Heart right ventricle (tissue), 16 donors: ENCODE results near the gene GGA2. TPM values are rescaled to one million over a fixed set of nuclear protein-coding genes. Genes with fewer than 3 reads are reported as not detected.
A peak's percentile ranks its signal among the peaks of the same experiment; 100 is the strongest.

Source experiments
- ATAC-seq, 8 donors: fragments of 200-7000 bp; cut with Tn5 transposase; one replicate each; pipeline ENCODE4 v1.9.1; 2020; ENCODE audit warnings: mild to moderate bottlenecking in 8 of 8, moderate library complexity in 8 of 8, moderate number of reproducible peaks in 1 of 8
- DNase-seq, 2 donors: peaks; one replicate each; pipeline ENCODE4 v3.0.0-alpha.2; 2020
- H3K27ac ChIP-seq, 10 donors: fragments of 200-600 bp; sonication (generic) in 2 of 10; one replicate each; pipeline versions ENCODE4 v1.5.0 to v1.8.0; 2020 to 2022; ENCODE audit warnings: mild to moderate bottlenecking in 3 of 10
- H3K27me3 ChIP-seq, 7 donors: fragments of 200-600 bp; one replicate each; pipeline ENCODE4 v1.8.0; 2021 to 2022; ENCODE audit warnings: mild to moderate bottlenecking in 2 of 7
- H3K36me3 ChIP-seq, 9 donors: fragments of 200-600 bp; sonication (generic) in 1 of 9; one replicate each; pipeline versions ENCODE4 v1.5.0 to v1.8.0; 2020 to 2022; ENCODE audit warnings: mild to moderate bottlenecking in 2 of 9
- H3K4me1 ChIP-seq, 9 donors: fragments of 200-600 bp; sonication (generic) in 1 of 9; one replicate each; pipeline versions ENCODE4 v1.5.0 to v1.8.0; 2020 to 2022; ENCODE audit warnings: mild to moderate bottlenecking in 4 of 9
- H3K4me3 ChIP-seq, 10 donors: fragments of 200-600 bp; sonication (generic) in 2 of 10; one replicate each; pipeline versions ENCODE4 v1.5.0 to v1.8.0; 2020 to 2022; ENCODE audit warnings: mild to moderate bottlenecking in 7 of 10, moderate library complexity in 2 of 10
- H3K9me3 ChIP-seq, 11 donors: fragments of 200-600 bp in 10 of 11; sonication (generic) in 2 of 11; one replicate each; pipeline versions ENCODE4 v1.5.0 to v1.8.0; 2013 to 2022; ENCODE audit warnings: mild to moderate bottlenecking in 2 of 11, control low read depth in 1 of 11, moderate library complexity in 1 of 11
- CTCF ChIP-seq, 9 donors: fragments of 200-600 bp; sonication (generic) in 2 of 9; IDR thresholded peaks; one replicate each; pipeline versions ENCODE4 v1.5.0 to v1.8.0; 2021 to 2022; ENCODE audit warnings: antibody characterized with exemption in 9 of 9, mild to moderate bottlenecking in 5 of 9, moderate library complexity in 1 of 9
- WGBS, 2 donors: extraction: QIAGEN DNeasy Blood & Tissue Kit; methylation state at CpG; one replicate each; pipeline ENCODE4 v1.1.7; 2013; ENCODE audit warnings: inconsistent platforms in 1 of 2; 5-methylcytosine and 5-hydroxymethylcytosine counted together
- intact Hi-C, 10 donors: fragments of 100-400 bp; cut with DNase I; formaldehyde crosslinking; loops; one replicate each; pipeline versions ENCODE4 v1.11.1 to v1.14.2; 2022
- polyA plus RNA-seq, 2 donors: library from polyadenylated mRNA; stranded (reverse); fragments of 200-250 nt; gene quantifications; one replicate each; pipeline ENCODE4 v1.2.3, GENCODE V29; 2013
- total RNA-seq, 10 donors: library from RNA; stranded (reverse); fragmentation: NEBNext Ultra II Directional in 3 of 10; extraction: Animal tissue kit (Norgen Biotek cat#: 25700) in 3 of 10; gene quantifications; one replicate each; pipeline versions ENCODE4 v1.2.1 to v1.2.4, GENCODE V29; 2021 to 2023
- donor health status: Arrhythmogenic right ventricular cardiomyopathy.
- donor health status: ischemic (EF 13 %, LVEDD 7.1; RV severe dilation, severe dysfunction).
- donor health status: healthy with polysubstance abuse.
- donor health status: DM: no; HTN: yes; CAD: no.
- donor health status: DM: no; HTN: no; CAD: no.
- donor health status: ischemic (EF 25% LVEDD 6.9; RV normal size, moderate dysfunction).
- donor health status: ischemic (EF 25% LVEDD 5.7; RV mildly dilated, moderate dysfunction).
- donor health status: healthy.
- donor health status: DM: yes; HTN: yes; CAD: no.
- donor health status: Ischemic cardiomyopathy.
- donor health status: ischemic (EF 35%, LVEDD 5.7; RV mildly dilated, moderate dysfunction).
- donor health status: nonischemic (EF 11% LVEDD 7.7; RV severe dilation, severe dysfunction).
- donor health status: DM: yes; HTN: yes; CAD: no.
- donor health status: PGD.
- donor health status: ischemic (EF 29% LVEDD 5.4; RV normal size, mild dysfunction).
- donor health status: nonischemic (EF 23%, LVEDD 6.1; RV moderate dilation, normal function).

Gene GGA2
- total and polyA plus RNA-seq, 12 donors, result 12.2 to 52.9 (median 38.6) TPM

GRCh38 chr16:23498863-23499262 lies 11.4 kb downstream of the GGA2 start:
- no peaks in the 10 kb centered on the region for H3K27me3 ChIP-seq
- peaks cover 2 to 75% (median 32%) of the 10 kb centered on the region in 9 donors for H3K4me1 ChIP-seq
- peak overlapping the region in 3 of 10 donors; percentile 11 to 48 (median 17) for H3K27ac ChIP-seq
- 66 to 82% methylated on average over 11 of the region's 11 CpGs for WGBS, 2 donors
- H3K36me3 ChIP-seq, result peaks cover 0 to 32% (median 9%) of the 10 kb centered on the region in 9 donors
- DNase-seq (no peak), ATAC-seq (peak; percentile 32 to 68 (median 51))
- intact Hi-C loops, result loop anchor here in 1 of 10 donors (5.0 kb wide), 1 partner anchor 58 kb away; the partner anchor contains the start of genes EARS2 and UBFD1
- no peaks in the 10 kb centered on the region for H3K9me3 ChIP-seq
- no peak overlapping the region for H3K4me3 ChIP-seq
- TF ChIP-seq CTCF (IDR thresholded peaks at IDR 0.05), result no peak

GRCh38 chr16:23497543-23497868 lies 12.8 kb downstream of the GGA2 start:
- WGBS, 2 donors, result 79 to 80% methylated on average over 6 of the region's 6 CpGs
- TF ChIP-seq CTCF (IDR thresholded peaks at IDR 0.05), result no peak
- no peak overlapping the region for H3K4me3 ChIP-seq
- no peaks in the 10 kb centered on the region for H3K9me3 ChIP-seq
- H3K27ac ChIP-seq, result peak overlapping the region in 6 of 10 donors; percentile 0 to 68 (median 54)
- H3K36me3 ChIP-seq, result peaks cover 0 to 44% (median 20%) of the 10 kb centered on the region in 9 donors
- no peak for DNase-seq
- no peak for ATAC-seq
- intact Hi-C loops, result loop anchor here in 1 of 10 donors (5.0 kb wide), 1 partner anchor 60 kb away; the partner anchor contains the start of genes EARS2 and UBFD1
- H3K27me3 ChIP-seq, result no peaks in the 10 kb centered on the region
- peaks cover 2 to 62% (median 32%) of the 10 kb centered on the region in 9 donors for H3K4me1 ChIP-seq

- H3K27ac ChIP-seq, result peak overlapping the region in 6 of 10 donors; percentile 0 to 68 (median 54)
- intact Hi-C loops, result loop anchor here in 1 of 10 donors (5.0 kb wide), 1 partner anchor 60 kb away; the partner anchor contains the start of genes EARS2 and UBFD1
- no peaks in the 10 kb centered on the region for H3K9me3 ChIP-seq
- peaks cover 2 to 61% (median 32%) of the 10 kb centered on the region in 9 donors for H3K4me1 ChIP-seq
- H3K4me3 ChIP-seq, result no peak overlapping the region
- TF ChIP-seq CTCF (IDR thresholded peaks at IDR 0.05), result no peak
- no peaks in the 10 kb centered on the region for H3K27me3 ChIP-seq
- H3K36me3 ChIP-seq, result peaks cover 0 to 50% (median 25%) of the 10 kb centered on the region in 9 donors
- 26 to 33% methylated on average over 12 of the region's 12 CpGs for WGBS, 2 donors
- peak in 6 of 8 donors; percentile 38 to 57 (median 44) for ATAC-seq
- DNase-seq, result no peak
Measured at GRCh38 chr16:23496821-23497542, 13.3 kb downstream of the GGA2 start.

GRCh38 chr16:23495671-23496070 lies 14.6 kb downstream of the GGA2 start:
- DNase-seq (no peak), ATAC-seq (no peak)
- H3K27me3 ChIP-seq, result no peaks in the 10 kb centered on the region
- H3K4me1 ChIP-seq, result peaks cover 2 to 60% (median 35%) of the 10 kb centered on the region in 9 donors
- no peak overlapping the region for H3K4me3 ChIP-seq
- H3K9me3 ChIP-seq, result no peaks in the 10 kb centered on the region
- H3K27ac ChIP-seq, result no peak overlapping the region
- no peak for TF ChIP-seq CTCF (IDR thresholded peaks at IDR 0.05)
- WGBS, 2 donors, result 98 to 99% methylated on average over 4 of the region's 4 CpGs
- intact Hi-C loops, result loop anchor here in 1 of 10 donors (5.0 kb wide), 1 partner anchor 62 kb away; the partner anchor contains the start of genes EARS2 and UBFD1
- H3K36me3 ChIP-seq, result peaks cover 0 to 63% (median 25%) of the 10 kb centered on the region in 9 donors
